ENCODE data around the gene PSMG4.

The PSMG4 gene

DNA sequence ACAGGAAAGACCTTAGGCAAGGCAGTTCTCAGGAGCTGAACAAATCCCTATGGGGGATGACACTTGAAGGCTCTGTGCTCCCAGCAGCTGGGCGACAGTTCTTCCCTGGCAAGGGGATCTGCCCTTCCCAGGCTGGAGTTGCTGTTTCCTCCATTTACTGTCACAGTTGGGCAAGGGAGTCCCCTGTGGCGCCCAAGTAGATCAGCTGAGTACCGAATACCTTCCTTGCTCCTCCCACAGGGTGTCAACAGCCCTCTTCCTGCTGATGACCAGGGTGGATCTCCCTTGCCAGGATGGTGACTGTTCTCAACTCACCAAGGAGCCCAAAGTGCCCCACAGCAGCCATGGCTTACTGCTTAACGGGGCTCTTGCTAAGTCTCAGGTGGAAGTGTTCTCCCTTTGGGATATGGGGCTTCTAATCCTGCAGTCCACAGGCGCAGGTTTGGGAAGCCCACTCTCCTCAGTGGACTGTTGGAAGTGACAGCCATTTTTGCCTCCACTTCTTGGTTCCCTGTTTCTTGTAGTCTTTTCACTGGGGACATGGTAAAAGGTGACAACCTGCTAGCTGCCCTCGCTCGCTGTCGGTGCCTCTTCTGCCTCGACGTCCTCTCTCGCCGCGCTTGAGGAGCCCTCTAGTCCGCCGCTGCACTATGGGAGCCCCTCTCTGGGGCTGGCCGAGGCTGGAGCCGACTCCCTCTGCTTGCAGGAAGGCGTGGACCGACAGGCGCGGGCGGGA is 5.7 kb upstream of the PSMG4 start:
- DNase-seq = no peak

DNA sequence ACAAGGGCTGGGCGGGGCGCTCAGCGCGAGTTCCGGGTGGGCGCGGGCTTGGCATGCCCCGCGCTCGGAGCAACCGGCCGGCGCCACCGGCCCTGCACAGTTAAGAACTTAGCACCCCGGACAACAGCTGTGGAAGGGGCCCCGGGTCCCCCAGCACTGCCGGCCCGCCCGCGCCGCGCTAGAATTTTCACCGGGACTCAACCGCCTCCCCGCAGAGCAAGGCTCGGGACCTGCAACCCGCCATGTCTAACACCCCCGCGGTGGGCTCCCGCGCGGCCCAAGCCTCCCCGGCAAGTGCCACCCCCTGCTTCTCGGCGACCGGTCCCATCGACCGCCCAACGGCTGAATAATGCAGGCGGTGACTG is 5.2 kb upstream of the PSMG4 start:
- DNase-seq = no peak

- DNase-seq = no peak
Observed at GRCh38 chr6:3258201-3258600, 546 bp upstream of the PSMG4 start.

DNA sequence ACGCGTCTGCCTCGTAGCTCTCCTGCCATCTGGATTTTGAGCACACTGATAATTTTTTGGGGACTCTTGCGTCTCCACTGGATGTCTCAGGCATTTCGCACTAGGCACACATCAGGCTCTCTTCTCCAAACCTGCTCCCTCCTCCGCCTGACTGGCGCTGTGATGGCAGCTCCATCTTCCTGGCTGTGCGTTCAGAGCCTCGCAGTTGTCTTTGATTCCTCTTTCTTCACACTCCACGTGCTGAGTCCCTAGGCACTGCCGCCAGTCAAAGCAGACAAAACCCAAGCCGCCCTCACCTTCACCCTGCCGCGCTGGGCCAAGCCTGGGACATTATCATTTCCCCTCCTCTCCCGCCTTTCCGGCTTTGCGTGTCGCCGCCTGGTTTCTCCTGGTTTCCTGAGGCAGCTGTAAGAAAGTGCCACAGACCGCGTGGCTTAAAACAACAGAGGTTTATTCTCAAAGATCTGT is 778 bp downstream of the PSMG4 start:
- DNase-seq = peak; percentile 67

GRCh38 chr6:3260296-3260695 is 1.5 kb downstream of the PSMG4 start:
- DNase-seq = no peak

DNA sequence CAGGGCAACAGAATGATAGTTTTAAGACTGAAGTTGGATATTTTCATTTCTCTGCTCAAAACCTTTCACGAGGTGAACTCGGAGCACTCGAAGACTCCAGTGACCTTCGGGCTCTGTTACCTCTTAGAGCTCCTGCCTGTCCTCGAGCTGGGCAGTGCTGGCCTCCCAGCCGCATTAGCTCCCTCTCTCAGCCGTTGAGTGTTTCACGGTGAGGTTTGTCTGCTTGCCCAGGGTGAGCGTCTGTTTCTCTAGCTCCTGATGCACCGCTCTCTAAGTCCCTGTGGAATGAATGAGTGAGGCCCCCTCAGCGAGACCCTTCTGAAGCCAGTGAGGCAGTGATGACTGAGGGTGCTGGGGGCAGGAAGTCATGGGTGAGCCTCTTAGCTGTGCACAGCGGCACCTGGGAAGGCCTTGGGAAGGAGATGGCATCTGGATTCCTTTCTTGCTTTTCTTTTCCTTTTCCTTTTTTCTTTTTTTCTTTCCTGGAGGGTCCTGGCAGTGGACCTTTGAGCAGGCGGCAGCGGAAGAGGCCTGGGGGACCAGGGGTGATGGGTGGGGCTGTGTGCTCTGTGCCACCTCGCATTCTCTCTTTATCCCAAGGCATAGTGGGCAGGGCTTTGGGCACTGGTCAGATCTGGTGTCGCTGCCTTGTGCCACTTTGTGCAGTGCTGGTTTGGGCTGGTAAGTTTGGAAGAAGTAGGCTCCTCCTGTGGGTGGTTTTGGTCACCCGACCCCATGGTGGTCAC is 2.2 kb downstream of the PSMG4 start:
- no peak for DNase-seq

DNA sequence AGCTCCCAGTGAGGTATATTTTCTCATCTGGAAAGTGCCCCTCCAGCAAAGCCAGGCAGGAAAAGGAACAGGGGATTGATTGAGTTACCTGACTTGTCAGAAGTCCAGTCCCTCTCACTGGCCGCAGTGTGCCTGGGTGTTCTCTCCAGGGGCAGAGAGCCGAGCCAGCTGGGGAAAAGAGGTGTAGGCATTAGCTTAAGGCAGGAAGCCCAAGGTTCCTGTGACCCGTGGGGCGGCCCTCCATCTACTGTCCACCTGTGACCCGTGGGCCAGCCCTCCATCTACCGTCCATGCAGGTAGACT is 2.7 kb downstream of the PSMG4 start:
- DNase-seq = no peak

DNA sequence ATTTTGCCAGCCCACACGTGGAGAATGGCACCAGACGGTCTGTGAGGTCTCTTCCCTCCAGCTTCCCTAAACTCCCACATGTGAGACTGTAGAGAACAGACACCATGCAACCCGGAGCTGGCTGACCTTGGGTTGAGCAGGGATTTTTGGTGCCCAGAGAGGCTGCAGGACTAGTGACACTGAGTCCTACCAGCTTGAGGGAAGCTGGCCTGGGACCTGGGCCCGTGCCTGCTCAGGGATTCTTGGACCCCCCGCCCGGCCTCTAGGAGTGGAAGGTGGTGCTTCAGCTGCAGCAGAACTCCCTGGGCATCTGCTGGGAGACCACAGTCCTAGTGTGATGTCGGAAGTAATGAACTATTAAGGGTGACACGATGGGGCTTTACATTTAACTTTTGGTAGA is 3.2 kb downstream of the PSMG4 start:
- DNase-seq = no peak

GRCh38 chr6:3263096-3263495 is 4.3 kb downstream of the PSMG4 start:
- DNase-seq = peak; percentile 38

GRCh38 chr6:3264356-3264755 is 5.6 kb downstream of the PSMG4 start:
- no peak for DNase-seq

DNA sequence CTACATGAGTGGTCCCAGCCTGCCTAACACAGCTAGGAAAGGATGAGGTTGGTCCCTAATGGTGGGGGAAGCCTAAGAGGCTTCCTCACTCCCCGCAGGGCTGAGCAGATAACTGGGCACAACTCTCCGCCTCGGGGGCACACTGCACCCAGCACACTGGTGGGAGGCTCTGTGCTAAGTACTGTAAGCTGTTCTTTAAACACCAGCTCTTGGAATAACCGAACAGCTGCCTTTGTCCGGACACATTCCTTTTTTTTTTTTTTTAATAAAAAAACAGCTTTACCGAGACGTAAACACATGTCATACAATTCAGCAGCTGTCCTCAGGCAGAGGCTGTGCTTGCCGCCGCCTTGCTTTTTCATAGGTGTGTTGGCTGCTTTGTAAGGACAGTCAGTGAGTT is 6.9 kb downstream of the PSMG4 start:
- DNase-seq = no peak

DNA sequence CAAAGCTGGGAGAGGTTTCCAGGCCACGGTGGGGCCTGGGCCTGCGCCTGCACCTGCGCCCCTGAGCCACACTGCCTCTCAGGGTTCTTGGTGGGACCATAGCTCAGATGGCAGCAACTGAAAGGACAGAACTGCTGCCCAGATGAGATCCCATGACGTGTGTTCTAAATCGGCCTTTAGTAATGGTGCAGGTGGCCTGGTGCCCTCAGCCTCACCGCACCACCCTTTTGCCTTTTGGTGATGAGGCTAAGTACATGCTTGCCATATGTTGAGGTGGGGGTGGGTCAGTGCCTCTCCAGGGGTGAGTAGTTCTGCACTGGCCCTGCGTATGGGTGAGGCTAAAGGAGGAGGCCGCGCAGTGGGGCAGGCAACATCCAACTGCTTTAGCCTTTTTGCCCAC is 7.4 kb downstream of the PSMG4 start:
- no peak for DNase-seq

DNA sequence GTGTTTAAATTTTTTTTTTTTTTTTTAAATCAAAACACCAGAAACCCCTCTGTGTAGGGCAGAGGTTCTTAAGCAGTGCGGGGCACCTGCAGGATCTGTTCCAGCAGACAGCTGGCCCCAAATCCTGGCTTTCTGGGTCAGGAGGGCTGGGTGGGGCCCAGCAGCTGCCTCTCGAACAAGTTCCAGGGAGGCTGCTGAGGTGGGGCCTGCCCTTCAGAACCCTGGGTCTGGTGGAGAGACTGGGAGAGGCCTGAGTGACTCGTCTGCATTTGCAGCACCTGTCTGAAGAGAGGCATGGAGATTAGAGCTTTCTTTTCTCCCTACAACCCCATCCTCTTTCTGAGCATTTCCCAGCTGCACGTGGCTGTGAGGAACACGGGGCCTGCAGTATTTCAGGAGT is 8.4 kb downstream of the PSMG4 start:
- no peak for DNase-seq

GRCh38 chr6:3268680-3269079 is 9.9 kb downstream of the PSMG4 start:
- no peak for DNase-seq

- no peak for DNase-seq
Observed at GRCh38 chr6:3269281-3269975, 10.7 kb downstream of the PSMG4 start.

DNA sequence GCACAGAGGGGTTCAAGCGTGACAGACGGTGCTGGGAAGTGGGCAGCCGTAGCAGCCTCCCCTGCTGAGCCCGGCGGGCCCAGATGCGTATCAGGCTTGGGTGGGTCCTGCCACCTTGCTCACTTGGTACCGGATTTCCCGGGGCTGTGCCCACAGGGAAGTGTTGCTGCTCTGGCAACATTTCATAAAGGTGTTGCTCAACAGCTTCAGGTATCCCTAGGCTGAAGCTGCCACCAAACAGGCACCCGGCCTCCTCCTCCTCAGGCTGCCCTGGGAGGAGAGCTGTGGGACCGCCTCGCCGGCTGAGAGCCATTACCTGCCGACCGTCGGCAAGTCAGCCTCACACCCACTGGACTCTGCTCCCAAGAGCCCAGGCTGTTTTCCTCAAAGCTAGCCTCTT is 11.5 kb downstream of the PSMG4 start:
- no peak for DNase-seq

- DNase-seq = no peak
Observed at GRCh38 chr6:3271756-3272155, 13.0 kb downstream of the PSMG4 start.

- no peak for DNase-seq
Observed at GRCh38 chr6:3272911-3273547, 14.3 kb downstream of the PSMG4 start.

GRCh38 chr6:3273707-3274521 is 15.2 kb downstream of the PSMG4 start:
- DNase-seq = no peak

DNA sequence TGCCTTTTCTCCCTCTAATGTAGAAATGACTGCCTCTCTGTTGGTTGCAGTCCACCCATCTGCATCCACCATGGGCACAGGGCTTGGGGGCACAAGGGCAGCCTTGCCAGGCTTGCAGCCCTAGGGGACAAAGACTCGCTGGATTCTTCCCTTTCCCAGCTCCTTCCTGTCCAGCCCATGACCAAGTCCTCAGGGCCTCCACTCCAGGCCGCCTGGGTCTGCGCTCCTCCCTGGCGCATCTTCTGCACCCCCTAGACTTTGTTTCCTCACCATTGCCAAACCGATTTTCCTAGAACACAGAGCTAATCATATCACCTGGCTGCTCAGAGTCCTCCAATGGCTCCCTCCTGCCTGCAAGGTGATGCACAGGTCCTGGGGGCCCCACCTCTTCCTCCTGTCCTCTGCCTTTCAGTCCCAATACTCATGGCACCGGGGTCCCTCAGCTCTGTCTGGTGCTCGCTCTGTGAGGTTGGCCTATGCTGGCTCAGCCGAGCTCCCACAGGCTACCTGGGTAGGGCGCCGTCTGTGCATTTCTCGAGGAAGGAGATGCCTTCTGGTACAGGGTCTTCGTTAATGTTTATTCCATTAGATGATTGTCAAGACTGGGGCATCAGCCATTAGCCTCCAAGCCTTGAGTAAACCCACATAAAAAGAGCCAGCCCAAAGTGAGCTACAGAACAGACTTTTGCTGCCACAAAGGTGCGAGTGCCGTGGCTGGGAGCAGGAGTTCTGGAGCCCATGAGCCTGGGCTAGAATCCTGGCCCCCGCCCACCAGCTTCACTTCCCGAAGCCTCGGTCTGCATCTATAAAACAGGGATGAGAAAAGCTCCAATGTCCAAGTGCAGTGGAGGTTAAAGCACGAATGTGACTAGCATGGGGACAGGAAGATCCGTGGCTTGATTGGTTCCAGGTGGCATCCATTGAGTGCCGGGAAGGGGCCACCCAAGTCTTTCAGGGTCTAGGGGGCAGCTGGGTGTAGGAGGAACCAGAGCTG is 17.7 kb downstream of the PSMG4 start:
- DNase-seq = no peak

DNA sequence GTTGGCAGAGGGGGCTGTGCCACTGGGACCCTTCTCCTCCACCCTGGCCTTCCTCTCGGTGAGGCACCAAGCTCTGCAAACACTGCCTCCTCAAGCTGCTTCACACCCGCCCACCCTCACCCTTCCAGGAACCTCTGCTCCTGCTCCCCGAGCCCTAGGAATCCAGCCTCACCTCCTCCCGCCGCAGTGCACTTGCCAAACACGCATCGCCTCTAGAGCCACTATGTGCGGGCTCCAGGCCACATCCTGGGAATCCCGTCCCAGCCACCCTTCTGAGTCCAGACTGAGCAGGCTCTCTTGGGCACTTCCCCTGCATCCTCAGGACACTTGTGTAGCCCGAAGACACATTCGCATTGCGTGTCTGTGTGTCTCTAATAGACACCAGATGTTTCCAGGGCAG is 18.5 kb downstream of the PSMG4 start:
- DNase-seq = no peak
